ENCODE data around the gene PHYH. TPM values are rescaled to one million over a fixed set of nuclear protein-coding genes. Genes with fewer than 3 reads are reported as not detected.

The PHYH gene
- total RNA-seq, 4 donors from 2014 or later: 4.1 to 14.2 (median 7.5) TPM

DNA sequence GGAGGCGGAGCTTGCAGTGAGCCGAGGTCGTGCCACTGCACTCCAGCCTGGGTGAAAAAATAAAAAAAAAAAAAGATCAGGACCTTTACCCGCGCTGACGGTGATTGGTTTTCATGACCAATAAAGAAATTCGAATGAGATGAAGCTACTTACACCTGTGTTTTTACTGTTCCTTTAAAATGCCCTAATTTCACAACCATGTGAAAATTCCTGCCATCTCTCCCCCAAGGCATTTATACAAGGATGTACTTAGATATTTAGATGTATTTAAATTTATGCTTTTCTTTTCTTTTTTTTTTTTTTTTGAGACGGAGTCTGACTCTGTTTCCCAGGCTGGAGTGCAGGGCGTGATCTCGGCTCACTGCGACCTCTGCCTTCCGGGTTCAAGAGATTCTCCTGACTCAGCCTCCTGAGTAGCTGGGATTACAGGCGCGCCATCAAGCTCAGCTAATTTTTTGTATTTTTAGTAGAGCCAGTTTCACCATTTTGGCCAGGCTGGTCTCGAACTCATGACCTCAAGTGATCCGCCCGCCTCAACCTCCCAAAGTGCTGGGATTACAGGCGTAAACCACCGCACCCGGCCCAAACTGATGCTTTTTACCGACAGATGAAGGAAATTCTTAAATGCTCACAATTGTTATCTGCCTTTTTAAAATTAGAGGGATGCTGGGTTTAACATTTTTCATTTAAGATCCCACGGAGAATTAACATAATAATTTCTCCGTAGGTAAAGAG is 3.1 kb upstream of the PHYH start:
- Histone ChIP-seq H3K36me3 (no peaks in the 10 kb centered on the region), H3K27ac (peak overlapping the region in 2 of 4 donors; percentile 86 to 96), H3K4me3 (peak overlapping the region in 3 of 4 donors; percentile 54 to 80 (median 63)), H3K27me3 (no peaks in the 10 kb centered on the region), H3K9me3 (no peaks in the 10 kb centered on the region), H3K4me1 (peaks cover 4 to 44% (median 6%) of the 10 kb centered on the region in 3 donors)
- no peak for DNase-seq
- intact Hi-C loops (cut with DNase I): loop anchor here (5.0 kb wide), 1 partner anchor 141 kb away; the partner anchor contains the start of gene MCM10
- 79 to 85% methylated on average over 19 to 23 of the region's 23 CpGs for WGBS, 2 donors
- TF ChIP-seq, protein P1, sequence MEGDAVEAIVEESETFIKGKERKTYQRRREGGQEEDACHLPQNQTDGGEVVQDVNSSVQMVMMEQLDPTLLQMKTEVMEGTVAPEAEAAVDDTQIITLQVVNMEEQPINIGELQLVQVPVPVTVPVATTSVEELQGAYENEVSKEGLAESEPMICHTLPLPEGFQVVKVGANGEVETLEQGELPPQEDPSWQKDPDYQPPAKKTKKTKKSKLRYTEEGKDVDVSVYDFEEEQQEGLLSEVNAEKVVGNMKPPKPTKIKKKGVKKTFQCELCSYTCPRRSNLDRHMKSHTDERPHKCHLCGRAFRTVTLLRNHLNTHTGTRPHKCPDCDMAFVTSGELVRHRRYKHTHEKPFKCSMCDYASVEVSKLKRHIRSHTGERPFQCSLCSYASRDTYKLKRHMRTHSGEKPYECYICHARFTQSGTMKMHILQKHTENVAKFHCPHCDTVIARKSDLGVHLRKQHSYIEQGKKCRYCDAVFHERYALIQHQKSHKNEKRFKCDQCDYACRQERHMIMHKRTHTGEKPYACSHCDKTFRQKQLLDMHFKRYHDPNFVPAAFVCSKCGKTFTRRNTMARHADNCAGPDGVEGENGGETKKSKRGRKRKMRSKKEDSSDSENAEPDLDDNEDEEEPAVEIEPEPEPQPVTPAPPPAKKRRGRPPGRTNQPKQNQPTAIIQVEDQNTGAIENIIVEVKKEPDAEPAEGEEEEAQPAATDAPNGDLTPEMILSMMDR (IDR thresholded peaks at IDR 0.05): no peak
- no peak for TF ChIP-seq POLR2A (IDR thresholded peaks at IDR 0.05)

DNA sequence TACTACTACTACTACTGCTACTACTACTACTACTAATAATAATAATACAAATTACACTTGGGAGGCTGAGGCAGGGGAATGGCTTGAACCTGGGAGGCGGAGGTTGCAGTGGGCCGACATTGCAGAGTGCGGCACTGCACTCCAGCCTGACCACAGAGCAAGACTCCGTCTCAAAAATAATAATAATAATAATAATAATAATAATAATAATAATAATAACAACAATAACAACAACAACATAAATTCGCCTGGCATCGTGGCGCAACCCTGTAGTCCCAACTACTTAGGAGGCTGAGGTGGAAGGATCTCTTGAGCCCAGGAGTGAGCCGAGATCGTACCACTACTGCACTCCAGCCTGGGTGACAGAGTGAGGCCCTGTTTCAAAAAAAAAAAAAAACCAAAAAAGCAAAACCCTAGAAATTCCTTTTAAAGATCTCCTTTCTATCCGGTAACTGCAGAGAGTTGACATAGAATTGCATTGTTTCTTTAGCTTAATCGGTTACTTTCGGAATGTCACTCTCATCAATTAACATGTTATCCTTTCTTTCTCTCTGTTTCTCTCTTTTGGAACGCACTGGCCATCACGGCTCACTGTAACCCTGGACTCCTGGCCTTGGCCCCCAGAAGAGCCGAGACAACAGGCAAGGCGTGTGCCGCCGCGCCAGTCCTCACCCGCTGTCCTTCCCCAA is 972 bp downstream of the PHYH start:
- H3K4me3 ChIP-seq: peak overlapping the region; percentile 69 to 85 (median 80)
- H3K9me3 ChIP-seq: no peaks in the 10 kb centered on the region
- peaks cover 4 to 46% (median 6%) of the 10 kb centered on the region in 3 donors for H3K4me1 ChIP-seq
- H3K27ac ChIP-seq: peak overlapping the region; percentile 86 to 96 (median 92)
- intact Hi-C loops (cut with DNase I): no loop called here
- no peak for TF ChIP-seq POLR2A (IDR thresholded peaks at IDR 0.05)
- TF ChIP-seq, protein P1 (IDR thresholded peaks at IDR 0.05): no peak
- DNase-seq: no peak
- 37 to 48% methylated on average over 20 of the region's 20 CpGs for WGBS, 2 donors
- H3K27me3 ChIP-seq: no peaks in the 10 kb centered on the region
- peaks cover 0 to 12% (median 0%) of the 10 kb centered on the region in 3 donors for H3K36me3 ChIP-seq

DNA sequence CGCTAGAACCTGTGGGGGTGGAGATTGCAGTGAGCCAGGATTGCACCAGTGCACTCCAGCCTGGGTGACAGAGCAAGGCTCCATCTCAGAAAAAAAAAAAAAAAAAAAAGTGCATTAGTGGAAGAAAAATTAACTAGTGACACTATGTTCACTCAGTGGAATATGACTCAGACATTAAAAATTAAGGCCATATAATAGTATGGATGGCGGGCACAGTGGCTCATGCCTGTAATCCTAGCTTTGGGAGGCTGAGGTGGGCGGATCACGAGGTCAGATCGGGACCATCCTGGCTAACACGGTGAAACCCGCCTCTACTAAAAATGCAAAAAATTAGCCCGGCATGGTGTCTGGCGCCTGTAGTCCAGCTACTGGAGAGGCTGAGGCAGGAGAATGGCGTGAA is 3.4 kb downstream of the PHYH start:
- H3K27ac ChIP-seq: no peak overlapping the region
- WGBS, 2 donors: 83 to 93% methylated on average over 10 of the region's 10 CpGs
- no peaks in the 10 kb centered on the region for H3K27me3 ChIP-seq
- no peaks in the 10 kb centered on the region for H3K9me3 ChIP-seq
- H3K4me1 ChIP-seq: peaks cover 0 to 33% (median 6%) of the 10 kb centered on the region in 3 donors
- intact Hi-C loops (cut with DNase I): no loop called here
- no peak for DNase-seq
- H3K4me3 ChIP-seq: no peak overlapping the region
- TF ChIP-seq, protein P1 (IDR thresholded peaks at IDR 0.05): no peak
- no peak for TF ChIP-seq POLR2A (IDR thresholded peaks at IDR 0.05)
- peaks cover 0 to 33% (median 0%) of the 10 kb centered on the region in 3 donors for H3K36me3 ChIP-seq

DNA sequence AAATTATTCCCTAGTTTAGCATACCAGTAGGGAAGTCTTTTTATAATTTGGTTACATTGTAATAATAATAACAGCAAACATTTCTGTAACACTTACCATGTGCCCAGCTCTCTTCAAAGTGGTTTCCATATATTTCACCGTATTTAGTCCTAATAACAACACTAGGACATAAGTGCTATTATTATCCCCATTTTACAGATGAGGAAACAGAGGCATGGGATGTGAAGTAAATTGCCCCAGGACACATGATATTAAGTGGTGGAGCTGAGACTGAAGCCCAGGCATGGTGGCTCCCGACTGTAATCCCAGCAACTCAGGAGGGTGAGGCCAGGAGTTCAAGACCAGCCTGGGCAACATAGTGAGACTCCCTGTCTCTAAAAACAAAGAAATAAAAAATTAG is 5.1 kb downstream of the PHYH start:
- TF ChIP-seq POLR2A (IDR thresholded peaks at IDR 0.05): no peak
- TF ChIP-seq, protein P1 (IDR thresholded peaks at IDR 0.05): no peak
- H3K27ac ChIP-seq: no peak overlapping the region
- no peak overlapping the region for H3K4me3 ChIP-seq
- WGBS, 2 donors: 87 to 88% methylated on average over 2 of the region's 2 CpGs
- H3K9me3 ChIP-seq: no peaks in the 10 kb centered on the region
- H3K4me1 ChIP-seq: peaks cover 0 to 19% (median 0%) of the 10 kb centered on the region in 3 donors
- H3K27me3 ChIP-seq: no peaks in the 10 kb centered on the region
- intact Hi-C loops (cut with DNase I): no loop called here
- DNase-seq: no peak
- peaks cover 0 to 42% (median 0%) of the 10 kb centered on the region in 3 donors for H3K36me3 ChIP-seq

Data from esophagus squamous epithelium (tissue), 5 donors.